Liver (tissue), 9 donors: ENCODE data around the gene AIG1. TPM values are rescaled to one million over a fixed set of nuclear protein-coding genes. Genes with fewer than 3 reads are reported as not detected.

Experiments
- DNase-seq: peaks from one replicate; pipeline ENCODE4 v3.0.0-alpha.2; 2017; ENCODE audit warnings: low spot score
- H3K27ac ChIP-seq, 2 donors: one replicate each; pipeline ENCODE4 v1.7.0; 2013; ENCODE audit warnings: inconsistent platforms in 2 of 2, low read length in 2 of 2, control low read depth in 1 of 2, low read depth in 1 of 2, mild to moderate bottlenecking in 1 of 2
- H3K27me3 ChIP-seq, 4 donors: one replicate each; pipeline versions ENCODE4 v1.6.1 to v1.7.0; 2013; ENCODE audit warnings: low read length in 3 of 4, inconsistent platforms in 1 of 4, mild to moderate bottlenecking in 1 of 4, moderate library complexity in 1 of 4; ENCODE audit not compliant: control insufficient read depth in 4 of 4, insufficient read depth in 4 of 4
- H3K36me3 ChIP-seq, 4 donors: one replicate each; pipeline versions ENCODE4 v1.6.1 to v1.7.0; 2013; ENCODE audit warnings: low read length in 3 of 4, mild to moderate bottlenecking in 3 of 4, low read depth in 1 of 4, moderate library complexity in 1 of 4; ENCODE audit not compliant: control insufficient read depth in 4 of 4, insufficient read depth in 3 of 4
- H3K4me1 ChIP-seq, 4 donors: one replicate each; pipeline versions ENCODE4 v1.6.1 to v1.7.0; 2013; ENCODE audit warnings: low read length in 3 of 4, mild to moderate bottlenecking in 3 of 4, moderate library complexity in 1 of 4; ENCODE audit not compliant: control insufficient read depth in 4 of 4, insufficient read depth in 4 of 4
- H3K4me3 ChIP-seq, 3 donors: one replicate each; pipeline versions ENCODE4 v1.6.1 to v1.7.0; 2013; ENCODE audit warnings: low read length in 3 of 3, control low read depth in 1 of 3, low read depth in 1 of 3, mild to moderate bottlenecking in 1 of 3
- H3K9ac ChIP-seq, 2 donors: one replicate each; pipeline ENCODE4 v1.7.0; 2013; ENCODE audit warnings: low read length in 2 of 2, mild to moderate bottlenecking in 2 of 2, moderate library complexity in 2 of 2, control low read depth in 1 of 2, low read depth in 1 of 2
- H3K9me3 ChIP-seq, 4 donors: one replicate each; pipeline versions ENCODE4 v1.6.1 to v1.7.0; 2013; ENCODE audit warnings: low read length in 3 of 4; ENCODE audit not compliant: control insufficient read depth in 4 of 4
- ATF3 ChIP-seq: IDR thresholded peaks from 2 replicates; pipeline ENCODE4 v1.6.1; 2016; ENCODE audit warnings: antibody characterized with exemption
- CTCF ChIP-seq: fragments of 150-350 bp; IDR thresholded peaks from 2 replicates; pipeline ENCODE4 v1.5.1; 2017; ENCODE audit warnings: improper control_type of control experiment, low read depth, low read length; ENCODE audit not compliant: missing input control
- EGR1 ChIP-seq, 2 donors: IDR thresholded peaks; 2 replicates each; pipeline ENCODE4 v1.6.1; 2016 to 2018; ENCODE audit warnings: antibody characterized with exemption in 2 of 2, low read depth in 2 of 2
- FOXA1 ChIP-seq: IDR thresholded peaks from 2 replicates; pipeline ENCODE4 v1.6.1; 2016; ENCODE audit warnings: antibody characterized with exemption
- FOXA2 ChIP-seq: IDR thresholded peaks from 2 replicates; pipeline ENCODE4 v1.6.1; 2016; ENCODE audit warnings: antibody characterized with exemption
- GABPA ChIP-seq, 2 donors: IDR thresholded peaks in 1 of 2; conservative IDR thresholded peaks in 1 of 2; 2 replicates each; pipeline ENCODE4 v1.6.1; 2016; ENCODE audit warnings: antibody characterized with exemption in 2 of 2, mild to moderate bottlenecking in 1 of 2, moderate library complexity in 1 of 2
- HNF4A ChIP-seq, 2 donors: conservative IDR thresholded peaks; 2 replicates each; pipeline ENCODE4 v1.6.1; 2016; ENCODE audit warnings: antibody characterized with exemption in 2 of 2, mild to moderate bottlenecking in 2 of 2
- HNF4G ChIP-seq: IDR thresholded peaks from 2 replicates; pipeline ENCODE4 v1.6.1; 2016; ENCODE audit warnings: antibody characterized with exemption
- MAX ChIP-seq: IDR thresholded peaks from 2 replicates; pipeline ENCODE4 v1.6.1; 2016; ENCODE audit warnings: antibody characterized with exemption
- NR2F2 ChIP-seq: IDR thresholded peaks from 2 replicates; pipeline ENCODE4 v1.6.1; 2016; ENCODE audit warnings: antibody characterized with exemption
- RAD21 ChIP-seq, 2 donors: IDR thresholded peaks; 2 replicates each; pipeline ENCODE4 v1.6.1; 2016; ENCODE audit warnings: antibody characterized with exemption in 2 of 2, mild to moderate bottlenecking in 2 of 2
- REST ChIP-seq: IDR thresholded peaks from 2 replicates; pipeline ENCODE4 v1.6.1; 2016; ENCODE audit warnings: antibody characterized with exemption, mild to moderate bottlenecking
- RXRA ChIP-seq, 2 donors: IDR thresholded peaks; 2 replicates each; pipeline ENCODE4 v1.6.1; 2017 to 2018; ENCODE audit warnings: antibody characterized with exemption in 2 of 2, mild to moderate bottlenecking in 1 of 2
- SP1 ChIP-seq: IDR thresholded peaks from 2 replicates; pipeline ENCODE4 v1.6.1; 2018; ENCODE audit warnings: antibody characterized with exemption, mild to moderate bottlenecking
- TAF1 ChIP-seq: conservative IDR thresholded peaks from 2 replicates; pipeline ENCODE4 v1.6.1; 2016; ENCODE audit warnings: antibody characterized with exemption, mild to moderate bottlenecking
- WGBS: extraction: QIAGEN DNeasy Blood & Tissue Kit; methylation state at CpG from one replicate; pipeline ENCODE4 v1.1.7; 2013; 5-methylcytosine and 5-hydroxymethylcytosine counted together
- polyA plus RNA-seq, 2 donors: library from polyadenylated mRNA; stranded (reverse) in 1 of 2; unstranded in 1 of 2; fragments of 200-250 nt in 1 of 2; fragments of >200 nt in 1 of 2; fragmentation: Nextera tagmentation in 1 of 2; extraction: Ambion mirVana in 1 of 2; gene quantifications; one replicate each; pipeline versions ENCODE4 v1.2.1 to v1.2.3, GENCODE V29; 2013 to 2015
- total RNA-seq, 2 donors: library from RNA; depleted of rRNA; stranded (reverse); fragments of >200 nt; gene quantifications; one replicate each; pipeline ENCODE4 v1.2.3, GENCODE V29; 2014
- TF ChIP-seq, protein P1 (sequence below): IDR thresholded peaks from 2 replicates; pipeline ENCODE4 v1.6.1; 2016; ENCODE audit warnings: antibody characterized with exemption
- donor health status: healthy.
- donor health status: healthy.
- donor health status: healthy.
- donor health status: healthy.
- donor health status: healthy.

Gene AIG1
- total and polyA plus RNA-seq, 4 donors = 74.8 to 169 (median 121) TPM

GRCh38 chr6:143135797-143136561 is 75.3 kb downstream of the AIG1 start (continued):
- TF ChIP-seq RAD21 (IDR thresholded peaks at IDR 0.05) (no peak), EGR1 (IDR thresholded peaks at IDR 0.05; ENCODE audit: low read depth in 2 of 2) (no peak), HNF4A (conservative IDR thresholded peaks at IDR 0.05) (no peak), FOXA2 (no peak)

GRCh38 chr6:143136647-143137046 is 76.0 kb downstream of the AIG1 start:
- Histone ChIP-seq H3K4me1 (no peaks in the 10 kb centered on the region), H3K9me3 (peaks cover 0 to 1% (median 0%) of the 10 kb centered on the region in 4 donors), H3K4me3 (no peak overlapping the region), H3K27me3 (no peaks in the 10 kb centered on the region), H3K36me3 (peaks cover 0 to 30% (median 9%) of the 10 kb centered on the region in 4 donors), H3K9ac (no peak overlapping the region), H3K27ac (no peak overlapping the region)
- WGBS = 89% methylated on average over 3 of the region's 3 CpGs
- TF ChIP-seq FOXA2 (no peak), RXRA (IDR thresholded peaks at IDR 0.05) (no peak), NR2F2 (no peak), EGR1 (IDR thresholded peaks at IDR 0.05; ENCODE audit: low read depth in 2 of 2) (no peak), ATF3 (no peak), RAD21 (IDR thresholded peaks at IDR 0.05) (no peak), REST (no peak), HNF4A (conservative IDR thresholded peaks at IDR 0.05) (no peak), HNF4G (no peak), MAX (no peak), SP1 (no peak), CTCF (no peak), FOXA1 (no peak), GABPA (IDR thresholded peaks at IDR 0.05 in 1 of 2, conservative IDR thresholded peaks at IDR 0.05 in 1 of 2) (no peak), TAF1 (no peak)
- TF ChIP-seq, protein P1, sequence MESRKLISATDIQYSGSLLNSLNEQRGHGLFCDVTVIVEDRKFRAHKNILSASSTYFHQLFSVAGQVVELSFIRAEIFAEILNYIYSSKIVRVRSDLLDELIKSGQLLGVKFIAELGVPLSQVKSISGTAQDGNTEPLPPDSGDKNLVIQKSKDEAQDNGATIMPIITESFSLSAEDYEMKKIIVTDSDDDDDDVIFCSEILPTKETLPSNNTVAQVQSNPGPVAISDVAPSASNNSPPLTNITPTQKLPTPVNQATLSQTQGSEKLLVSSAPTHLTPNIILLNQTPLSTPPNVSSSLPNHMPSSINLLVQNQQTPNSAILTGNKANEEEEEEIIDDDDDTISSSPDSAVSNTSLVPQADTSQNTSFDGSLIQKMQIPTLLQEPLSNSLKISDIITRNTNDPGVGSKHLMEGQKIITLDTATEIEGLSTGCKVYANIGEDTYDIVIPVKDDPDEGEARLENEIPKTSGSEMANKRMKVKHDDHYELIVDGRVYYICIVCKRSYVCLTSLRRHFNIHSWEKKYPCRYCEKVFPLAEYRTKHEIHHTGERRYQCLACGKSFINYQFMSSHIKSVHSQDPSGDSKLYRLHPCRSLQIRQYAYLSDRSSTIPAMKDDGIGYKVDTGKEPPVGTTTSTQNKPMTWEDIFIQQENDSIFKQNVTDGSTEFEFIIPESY = no peak
- no peak for DNase-seq
